ENCODE data around the gene RNF114. TPM values are rescaled to one million over a fixed set of nuclear protein-coding genes. Genes with fewer than 3 reads are reported as not detected.
A peak's percentile ranks its signal among the peaks of the same experiment; 100 is the strongest.

RNF114 gene, protein sequence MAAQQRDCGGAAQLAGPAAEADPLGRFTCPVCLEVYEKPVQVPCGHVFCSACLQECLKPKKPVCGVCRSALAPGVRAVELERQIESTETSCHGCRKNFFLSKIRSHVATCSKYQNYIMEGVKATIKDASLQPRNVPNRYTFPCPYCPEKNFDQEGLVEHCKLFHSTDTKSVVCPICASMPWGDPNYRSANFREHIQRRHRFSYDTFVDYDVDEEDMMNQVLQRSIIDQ
- 100 to 1,000 TPM in 1 of 6 experiments, 10 to 100 TPM in 5; 38.6 to 113 (median 44.9) TPM for total RNA-seq
- long read RNA-seq, transcript RNF114-201 (6 exons, 2,503 nt): major isoform, 8 of 10 reads
- long read RNA-seq, partial matches to known transcripts: 0 of 10 reads
- long read RNA-seq, other reads (novel, unspliced or antisense): 2 of 10 reads

DNA sequence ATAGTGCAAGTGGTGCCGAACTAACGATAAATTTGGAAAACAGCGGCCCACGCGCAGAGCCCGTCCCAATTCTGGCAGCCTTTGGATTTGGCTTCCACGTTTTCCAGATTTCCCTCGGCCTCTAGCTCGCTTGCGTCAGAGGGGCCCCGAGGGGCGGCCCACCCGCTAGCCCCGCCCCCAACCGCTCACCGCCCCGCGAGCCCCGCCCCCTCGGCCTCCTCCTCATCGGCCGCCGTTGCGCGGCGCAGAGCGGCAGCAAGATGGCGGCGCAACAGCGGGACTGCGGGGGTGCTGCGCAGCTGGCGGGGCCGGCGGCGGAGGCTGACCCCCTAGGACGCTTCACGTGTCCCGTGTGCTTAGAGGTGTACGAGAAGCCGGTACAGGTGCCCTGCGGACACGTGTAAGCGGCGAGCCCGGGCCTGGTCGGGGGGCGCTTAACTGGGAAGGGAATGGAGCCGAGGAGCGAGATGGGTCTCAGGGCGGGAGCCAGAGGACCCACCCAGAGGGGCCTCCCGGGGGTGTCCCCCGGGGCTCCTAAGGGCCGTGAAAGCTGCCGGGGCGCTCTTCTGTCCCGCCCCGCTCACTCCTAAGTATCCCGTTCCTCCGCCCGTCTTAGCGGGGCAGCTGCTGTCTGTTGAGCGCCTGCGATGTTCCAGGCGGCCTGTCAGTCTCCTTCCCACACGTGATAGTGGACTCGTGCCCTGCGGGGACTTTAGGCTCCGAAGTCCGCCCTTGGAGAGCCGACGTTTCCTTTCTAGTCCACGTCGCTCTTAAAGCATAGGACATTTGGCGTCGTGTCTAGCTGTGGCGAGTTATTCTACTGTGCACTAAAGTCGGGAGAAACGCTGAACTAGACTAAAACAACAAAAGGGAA, at the start of gene RNF114:
TSS of gene RNF114 (plus strand) at position 245 of the 874 bp plus-strand sequence. CDS start at position 261, 16 bp downstream.
- Histone ChIP-seq H3K36me3 (peaks cover 0 to 13% (median 0%) of the 10 kb centered on the region in 4 donors), H3K9me3 (no peaks in the 10 kb centered on the region), H3K4me3 (peak within 1 kb of the TSS; percentile 90 to 100 (median 97)), H3K27ac (peak within 1 kb of the TSS; percentile 94 to 97 (median 96)), H3K4me1 (peaks cover 3 to 33% (median 12%) of the 10 kb centered on the region in 4 donors), H3K27me3 (no peaks in the 10 kb centered on the region)
- ATAC-seq: peak; percentile 84 to 91 (median 88)
- under 1% methylated on average over 45 of the region's 79 CpGs for WGBS (ENCODE audit: insufficient coverage, low coverage, low lambda C conversion rate, missing lambda C conversion rate)
- intact Hi-C loops (cut with DNase I): no loop called here
- DNase-seq: peak; percentile 91 to 93 (median 93)
- TF ChIP-seq, protein P1, sequence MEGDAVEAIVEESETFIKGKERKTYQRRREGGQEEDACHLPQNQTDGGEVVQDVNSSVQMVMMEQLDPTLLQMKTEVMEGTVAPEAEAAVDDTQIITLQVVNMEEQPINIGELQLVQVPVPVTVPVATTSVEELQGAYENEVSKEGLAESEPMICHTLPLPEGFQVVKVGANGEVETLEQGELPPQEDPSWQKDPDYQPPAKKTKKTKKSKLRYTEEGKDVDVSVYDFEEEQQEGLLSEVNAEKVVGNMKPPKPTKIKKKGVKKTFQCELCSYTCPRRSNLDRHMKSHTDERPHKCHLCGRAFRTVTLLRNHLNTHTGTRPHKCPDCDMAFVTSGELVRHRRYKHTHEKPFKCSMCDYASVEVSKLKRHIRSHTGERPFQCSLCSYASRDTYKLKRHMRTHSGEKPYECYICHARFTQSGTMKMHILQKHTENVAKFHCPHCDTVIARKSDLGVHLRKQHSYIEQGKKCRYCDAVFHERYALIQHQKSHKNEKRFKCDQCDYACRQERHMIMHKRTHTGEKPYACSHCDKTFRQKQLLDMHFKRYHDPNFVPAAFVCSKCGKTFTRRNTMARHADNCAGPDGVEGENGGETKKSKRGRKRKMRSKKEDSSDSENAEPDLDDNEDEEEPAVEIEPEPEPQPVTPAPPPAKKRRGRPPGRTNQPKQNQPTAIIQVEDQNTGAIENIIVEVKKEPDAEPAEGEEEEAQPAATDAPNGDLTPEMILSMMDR (IDR thresholded peaks at IDR 0.05): peak in 1 of 4 donors; percentile 26
- peak; percentile 87 for TF ChIP-seq POLR2A (IDR thresholded peaks at IDR 0.05)

GRCh38 chr20:49886571-49887213, 49.5 kb upstream of the RNF114 start:
- H3K27me3 ChIP-seq: no peaks in the 10 kb centered on the region
- no peak overlapping the region for H3K4me3 ChIP-seq
- WGBS (ENCODE audit: insufficient coverage, low coverage, low lambda C conversion rate, missing lambda C conversion rate): 64% methylated on average over 11 of the region's 30 CpGs
- TF ChIP-seq, protein P1 (IDR thresholded peaks at IDR 0.05): no peak
- no peak for TF ChIP-seq POLR2A (IDR thresholded peaks at IDR 0.05)
- ATAC-seq (no peak), DNase-seq (peak in 1 of 3 donors; percentile 43)
- H3K4me1 ChIP-seq: peaks cover 0 to 15% (median 6%) of the 10 kb centered on the region in 4 donors
- H3K9me3 ChIP-seq: no peaks in the 10 kb centered on the region
- intact Hi-C loops (cut with DNase I): no loop called here
- peaks cover 0 to 16% (median 0%) of the 10 kb centered on the region in 4 donors for H3K36me3 ChIP-seq
- no peak overlapping the region for H3K27ac ChIP-seq

- ATAC-seq: peak; percentile 8 to 30 (median 23)
Measured at GRCh38 chr20:49887251-49888211, 48.7 kb upstream of the RNF114 start.

More at GRCh38 chr20:49887251-49888211, 48.7 kb upstream of the RNF114 start:
- Histone ChIP-seq H3K36me3 (peaks cover 0 to 16% (median 0%) of the 10 kb centered on the region in 4 donors), H3K4me1 (peaks cover 0 to 19% (median 9%) of the 10 kb centered on the region in 4 donors), H3K9me3 (no peaks in the 10 kb centered on the region), H3K27ac (peak overlapping the region in 1 of 3 donors; percentile 37), H3K4me3 (no peak overlapping the region), H3K27me3 (no peaks in the 10 kb centered on the region)
- intact Hi-C loops (cut with DNase I): no loop called here
- WGBS (ENCODE audit: insufficient coverage, low coverage, low lambda C conversion rate, missing lambda C conversion rate): 55% methylated on average over 2 of the region's 32 CpGs
- DNase-seq: peak in 1 of 3 donors; percentile 43
- TF ChIP-seq, protein P1 (IDR thresholded peaks at IDR 0.05): no peak
- no peak for TF ChIP-seq POLR2A (IDR thresholded peaks at IDR 0.05)
